HUES6 (cell line): ENCODE measurements around the gene CAMK4.
A peak's percentile ranks its signal among the peaks of the same experiment; 100 is the strongest.

ENCODE experiments used
- H3K27ac ChIP-seq: 2 replicates; pipeline ENCODE4 v1.7.0; 2013; ENCODE audit warnings: low read depth, mild to moderate bottlenecking, low read length, inconsistent platforms
- H3K27me3 ChIP-seq: 2 replicates; pipeline ENCODE4 v1.6.1; 2013; ENCODE audit warnings: low read length; ENCODE audit not compliant: control insufficient read depth, insufficient read depth
- H3K36me3 ChIP-seq: 2 replicates; pipeline ENCODE4 v1.6.1; 2013; ENCODE audit warnings: low read length; ENCODE audit not compliant: control insufficient read depth, insufficient read depth
- H3K4me1 ChIP-seq: 2 replicates; pipeline ENCODE4 v1.6.1; 2013; ENCODE audit warnings: low read length; ENCODE audit not compliant: control insufficient read depth, insufficient read depth
- H3K4me3 ChIP-seq: 2 replicates; pipeline ENCODE4 v1.5.1; 2013; ENCODE audit warnings: low read depth, low read length
- H3K9ac ChIP-seq: one replicate; pipeline ENCODE4 v1.6.1; 2013; ENCODE audit warnings: mild to moderate bottlenecking, low read length
- H3K9me3 ChIP-seq: 2 replicates; pipeline ENCODE4 v1.6.1; 2013; ENCODE audit warnings: low read depth, low read length; ENCODE audit not compliant: control insufficient read depth, insufficient read depth

CAMK4 gene

DNA sequence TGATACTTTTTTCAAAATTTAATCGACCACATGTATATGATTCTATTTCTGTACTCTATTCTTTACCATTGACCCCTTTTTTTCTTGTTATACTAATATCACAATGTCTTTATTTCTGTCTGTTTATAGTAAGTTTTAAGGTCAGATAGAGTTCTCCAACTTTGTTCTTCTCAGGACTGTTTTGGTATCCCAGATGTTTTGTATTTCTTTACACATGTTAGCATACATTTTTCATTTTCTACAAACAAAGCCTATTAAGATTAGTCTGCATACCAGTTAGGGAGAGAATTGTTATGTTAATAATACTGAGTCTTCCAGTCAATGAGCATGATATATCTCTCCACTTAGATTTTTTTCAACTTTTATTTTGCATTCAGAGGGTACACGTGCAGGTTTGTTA lies 8.2 kb upstream of the CAMK4 start:
- Histone ChIP-seq H3K9ac (no peak overlapping the region), H3K9me3 (no peaks in the 10 kb centered on the region), H3K36me3 (no peaks in the 10 kb centered on the region), H3K4me1 (peaks cover 3% of the 10 kb centered on the region; the same call in 1 of the 2 replicates), H3K27me3 (no peaks in the 10 kb centered on the region), H3K27ac (no peak overlapping the region), H3K4me3 (no peak overlapping the region)

DNA sequence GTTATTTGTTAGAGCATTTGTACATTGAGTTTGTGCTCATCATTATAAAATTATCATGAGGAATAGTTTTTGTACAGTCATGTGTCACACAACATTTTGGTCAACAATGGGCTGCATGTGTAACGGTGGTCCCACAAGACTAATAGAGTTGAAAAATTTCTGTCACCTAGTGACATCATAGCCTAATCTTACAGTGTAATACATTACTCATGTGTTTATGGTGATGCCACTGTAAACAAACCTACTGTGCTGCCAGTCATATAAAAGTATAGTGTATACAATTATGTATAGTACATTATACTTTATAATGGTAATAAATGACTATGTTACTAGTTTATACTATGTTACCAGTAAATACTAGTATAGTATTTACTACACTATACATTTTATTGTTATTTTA lies 3.0 kb upstream of the CAMK4 start:
- Histone ChIP-seq H3K4me3 (no peak overlapping the region), H3K9me3 (no peaks in the 10 kb centered on the region), H3K27ac (no peak overlapping the region), H3K9ac (no peak overlapping the region), H3K36me3 (no peaks in the 10 kb centered on the region), H3K4me1 (peaks cover 12% of the 10 kb centered on the region), H3K27me3 (peaks cover 31% of the 10 kb centered on the region)

DNA sequence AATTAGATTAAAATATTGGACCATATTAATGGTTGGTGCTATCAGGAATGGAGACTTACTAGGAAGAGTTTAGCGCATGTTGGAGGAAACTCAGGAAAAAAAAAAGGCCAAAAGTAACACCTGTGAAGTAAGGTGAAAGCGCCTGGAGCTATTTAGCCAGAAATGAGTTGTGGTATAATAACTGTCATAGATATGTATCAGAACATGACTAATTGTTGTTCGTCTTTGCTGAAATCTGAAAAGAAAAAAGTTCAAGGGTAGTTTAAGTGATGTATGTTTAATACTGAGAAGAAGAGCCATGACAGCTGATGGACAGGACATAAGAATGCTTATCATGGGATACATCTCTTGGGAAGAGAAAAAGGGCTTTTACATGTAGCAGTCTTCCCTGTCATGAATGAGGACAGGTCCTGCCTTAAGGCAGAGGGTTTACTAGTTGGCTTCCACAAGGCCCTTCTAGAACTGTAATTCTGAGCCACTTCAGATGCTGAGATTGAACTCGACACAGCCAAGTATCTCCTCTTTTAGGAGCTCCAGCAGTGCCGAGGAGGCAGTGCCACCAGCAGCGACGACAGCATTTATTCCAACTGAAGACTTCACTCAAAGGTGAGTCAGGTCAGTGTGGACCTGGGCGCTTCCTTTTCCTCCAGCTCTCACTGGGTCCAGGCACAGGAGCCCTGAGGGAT lies 940 bp upstream of the CAMK4 start:
- Histone ChIP-seq H3K9me3 (no peaks in the 10 kb centered on the region), H3K4me1 (peaks cover 12% of the 10 kb centered on the region), H3K9ac (peak overlapping the region; percentile 72), H3K4me3 (peak overlapping the region; percentile 99), H3K27me3 (peaks cover 38% of the 10 kb centered on the region), H3K36me3 (no peaks in the 10 kb centered on the region), H3K27ac (no peak overlapping the region)

DNA sequence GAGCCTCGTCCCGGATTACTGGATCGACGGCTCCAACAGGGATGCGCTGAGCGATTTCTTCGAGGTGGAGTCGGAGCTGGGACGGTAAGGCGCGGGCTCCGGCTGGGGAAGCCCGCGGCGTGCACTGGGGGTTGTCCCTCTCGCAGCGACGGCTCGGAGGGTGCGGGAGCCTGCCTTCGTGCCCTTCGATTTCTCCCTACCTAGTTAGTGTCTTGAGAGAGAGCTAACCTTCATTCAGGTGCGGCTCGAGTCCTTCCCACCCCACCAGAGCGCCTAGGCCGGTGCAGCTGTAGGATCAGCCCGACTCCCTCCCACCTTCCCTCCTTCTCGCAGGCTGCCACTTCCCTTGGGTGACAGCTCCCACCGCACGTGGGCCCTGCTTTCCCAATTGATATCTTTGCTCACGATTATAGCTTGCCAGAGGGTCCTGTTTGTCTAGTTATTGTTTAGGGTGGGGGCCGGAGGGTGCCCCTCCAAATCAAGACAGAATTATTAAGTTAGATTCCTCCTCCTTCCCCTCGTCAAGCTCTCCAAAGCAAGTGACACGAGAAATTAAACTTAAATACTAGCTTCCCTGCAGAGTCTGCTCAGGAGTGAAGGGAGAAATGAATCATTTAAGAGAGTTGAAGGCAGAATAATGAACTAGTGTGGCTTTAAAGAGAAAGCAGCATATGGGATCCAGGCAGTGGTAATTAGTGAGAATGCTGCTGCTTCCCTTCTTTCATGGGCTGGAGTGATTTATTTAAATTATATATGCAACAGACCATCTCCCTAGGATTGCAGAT lies 569 bp downstream of the CAMK4 start:
- Histone ChIP-seq H3K36me3 (no peaks in the 10 kb centered on the region), H3K4me3 (peak overlapping the region; percentile 99), H3K27me3 (peaks cover 38% of the 10 kb centered on the region), H3K4me1 (peaks cover 9% of the 10 kb centered on the region), H3K9ac (peak overlapping the region; percentile 68), H3K9me3 (no peaks in the 10 kb centered on the region), H3K27ac (no peak overlapping the region)

DNA sequence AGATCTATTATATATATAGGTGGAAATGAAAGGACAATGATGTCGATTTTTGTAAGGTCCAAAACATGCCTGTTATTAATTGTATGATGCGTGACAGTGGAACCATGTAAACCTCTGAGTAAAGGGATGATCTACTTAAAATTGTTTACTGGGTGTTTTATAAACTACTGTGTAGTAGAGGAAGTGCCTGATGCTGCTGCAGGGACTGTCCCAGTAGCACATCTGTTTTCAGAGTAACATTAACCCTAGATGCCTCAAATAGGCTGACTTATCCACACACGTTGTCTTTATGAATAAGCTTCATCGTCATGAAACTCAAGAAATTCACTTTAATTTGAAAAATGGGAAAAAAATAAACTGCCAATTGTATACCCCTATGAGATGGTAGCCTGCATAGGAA lies 1.7 kb downstream of the CAMK4 start:
- no peaks in the 10 kb centered on the region for H3K36me3 ChIP-seq
- no peak overlapping the region for H3K27ac ChIP-seq
- H3K27me3 ChIP-seq = peaks cover 38% of the 10 kb centered on the region
- H3K9ac ChIP-seq = no peak overlapping the region
- peaks cover 9% of the 10 kb centered on the region for H3K4me1 ChIP-seq
- no peaks in the 10 kb centered on the region for H3K9me3 ChIP-seq
- no peak overlapping the region for H3K4me3 ChIP-seq

DNA sequence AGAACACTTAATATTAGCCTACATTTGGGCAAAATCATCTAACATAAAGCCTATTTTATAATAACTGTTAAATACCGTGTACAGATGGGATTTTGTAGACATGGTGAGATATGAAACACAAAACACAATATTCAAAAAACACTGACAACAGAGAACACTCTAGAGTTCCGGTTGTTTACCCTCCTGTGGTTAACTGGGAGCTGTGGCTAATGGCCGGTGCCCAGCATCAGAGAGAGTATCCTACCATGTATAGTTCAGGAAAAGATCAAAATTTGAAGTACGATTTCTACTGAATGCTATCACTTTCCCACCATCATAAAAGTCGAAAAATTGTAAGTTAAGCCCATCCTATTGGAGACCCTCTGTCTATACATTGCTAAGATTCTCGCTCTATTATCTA lies 2.4 kb downstream of the CAMK4 start:
- Histone ChIP-seq H3K4me1 (peaks cover 9% of the 10 kb centered on the region), H3K9me3 (no peaks in the 10 kb centered on the region), H3K9ac (no peak overlapping the region), H3K4me3 (no peak overlapping the region), H3K27ac (no peak overlapping the region), H3K27me3 (peaks cover 38% of the 10 kb centered on the region), H3K36me3 (no peaks in the 10 kb centered on the region)

DNA sequence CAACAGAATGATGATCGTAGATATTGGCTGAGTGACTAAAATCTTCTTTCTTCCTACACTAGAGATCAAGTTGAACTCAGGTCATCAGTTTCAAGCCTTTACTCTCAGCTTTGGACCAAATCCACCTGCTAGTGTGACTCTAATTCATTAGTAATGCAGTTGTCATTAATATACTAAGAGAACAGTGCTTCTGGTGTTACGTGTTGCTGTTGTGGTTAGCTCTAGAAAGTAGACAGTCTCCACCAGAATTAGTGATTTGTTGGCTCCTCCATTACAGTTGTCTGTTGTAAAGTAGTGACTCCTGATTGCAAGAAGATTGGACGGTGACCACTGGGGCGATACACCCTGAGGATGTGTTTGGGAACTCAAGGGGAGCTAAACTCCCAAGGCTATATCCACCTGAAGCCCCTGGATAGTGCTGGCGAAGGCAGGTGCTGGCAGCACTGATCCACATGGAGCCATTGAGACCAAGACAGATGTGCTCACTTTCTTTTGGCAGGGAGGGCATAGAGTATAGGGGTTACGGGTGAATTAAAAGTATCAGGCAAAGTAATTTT lies 3.1 kb downstream of the CAMK4 start:
- Histone ChIP-seq H3K27me3 (peaks cover 38% of the 10 kb centered on the region), H3K4me1 (peaks cover 9% of the 10 kb centered on the region), H3K9me3 (no peaks in the 10 kb centered on the region), H3K27ac (no peak overlapping the region), H3K4me3 (no peak overlapping the region), H3K36me3 (no peaks in the 10 kb centered on the region), H3K9ac (no peak overlapping the region)

DNA sequence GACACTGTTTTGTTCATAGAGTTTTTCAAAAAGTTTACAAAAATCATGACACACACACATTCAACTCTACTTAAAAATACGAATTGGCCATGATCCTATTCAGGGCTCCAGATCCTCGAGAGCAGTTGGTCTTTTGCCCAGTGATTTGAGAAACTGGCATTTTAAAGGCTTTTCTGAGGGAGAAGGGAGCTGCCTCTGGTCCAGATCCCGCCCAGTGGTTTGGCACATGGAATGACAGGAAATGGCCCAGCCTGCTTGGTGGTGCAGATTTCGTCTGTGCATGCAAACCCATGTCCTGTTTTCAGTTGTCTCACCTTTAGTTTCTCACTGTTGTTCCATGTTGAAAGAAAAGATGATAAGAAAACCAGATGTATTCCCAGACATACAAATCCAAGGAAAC lies 3.6 kb downstream of the CAMK4 start:
- Histone ChIP-seq H3K4me1 (peaks cover 9% of the 10 kb centered on the region), H3K9ac (no peak overlapping the region), H3K9me3 (no peaks in the 10 kb centered on the region), H3K4me3 (no peak overlapping the region), H3K27me3 (peaks cover 35% of the 10 kb centered on the region), H3K27ac (no peak overlapping the region), H3K36me3 (no peaks in the 10 kb centered on the region)

DNA sequence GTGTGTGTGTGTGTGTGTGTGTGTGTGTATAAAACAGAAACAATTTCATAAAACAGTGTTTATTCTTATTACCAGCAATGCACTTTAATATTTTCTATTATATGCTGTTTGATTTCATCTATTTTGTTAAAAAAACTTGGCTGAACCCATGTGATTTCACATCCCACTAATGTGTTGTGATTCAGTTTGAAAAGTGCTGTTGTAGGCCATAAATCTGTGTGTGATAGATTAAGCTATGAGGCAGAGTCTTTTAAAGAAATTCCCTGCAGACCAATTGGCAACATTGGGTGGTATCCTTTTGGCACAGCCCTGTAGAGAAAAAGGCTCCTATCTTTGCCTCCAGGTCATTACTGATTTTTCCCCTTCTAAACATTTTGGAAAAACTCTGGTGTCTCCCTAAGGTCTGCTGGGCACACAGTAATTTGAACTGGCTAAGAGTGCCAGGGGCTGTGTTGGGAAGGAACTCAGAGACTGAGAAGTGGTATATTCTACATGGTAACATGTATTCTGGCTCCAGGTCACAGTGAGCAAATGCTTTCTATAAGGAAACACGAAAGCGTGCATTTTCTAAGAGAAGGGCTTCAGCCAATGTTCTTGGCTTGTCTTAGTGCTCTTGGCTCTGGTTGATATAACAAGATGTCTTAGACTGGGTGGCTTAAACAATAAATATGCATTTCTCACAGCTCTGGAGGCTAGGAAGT lies 4.5 kb downstream of the CAMK4 start:
- Histone ChIP-seq H3K36me3 (no peaks in the 10 kb centered on the region), H3K27ac (no peak overlapping the region), H3K9ac (no peak overlapping the region), H3K4me3 (no peak overlapping the region), H3K27me3 (peaks cover 26% of the 10 kb centered on the region), H3K9me3 (no peaks in the 10 kb centered on the region), H3K4me1 (peaks cover 3% of the 10 kb centered on the region; the same call in 1 of the 2 replicates)

DNA sequence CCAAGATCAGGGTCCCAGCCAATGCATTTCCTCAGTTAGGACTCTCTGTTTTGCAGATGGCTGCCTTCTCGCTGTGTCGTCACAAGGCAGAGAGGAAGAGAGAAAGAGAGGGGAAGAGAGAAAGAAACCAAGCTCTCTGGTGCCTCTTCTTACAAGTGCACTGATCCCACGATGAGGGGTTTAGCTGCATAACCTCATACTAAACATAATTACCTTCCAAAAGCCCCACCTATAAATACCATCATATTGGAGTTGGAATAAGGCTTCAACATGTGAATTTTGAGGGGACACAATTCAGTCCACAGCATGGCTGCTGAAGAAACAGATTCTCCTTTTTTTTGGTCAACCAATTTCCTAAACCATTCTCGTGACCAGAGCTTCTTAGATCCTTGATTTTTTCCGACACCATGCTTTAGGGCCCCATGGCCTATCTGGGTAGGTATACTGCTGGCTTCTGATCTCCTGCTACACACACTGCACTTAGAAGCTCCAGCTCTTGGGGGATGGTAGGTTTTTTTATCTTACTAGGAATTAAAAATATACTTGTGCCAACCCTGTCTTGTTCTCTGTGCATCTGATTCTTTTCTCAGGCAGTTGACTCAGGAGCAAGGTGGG lies 5.1 kb downstream of the CAMK4 start:
- Histone ChIP-seq H3K27me3 (peaks cover 24% of the 10 kb centered on the region), H3K27ac (no peak overlapping the region), H3K9me3 (no peaks in the 10 kb centered on the region), H3K9ac (no peak overlapping the region), H3K4me1 (peaks cover 2% of the 10 kb centered on the region; the same call in 1 of the 2 replicates), H3K36me3 (no peaks in the 10 kb centered on the region), H3K4me3 (no peak overlapping the region)
